Loucy (cell line): ENCODE measurements around the gene TRMO.

ENCODE experiments used
- CTCF ChIP-seq: fragments of 200-600 bp; sonication (generic); conservative IDR thresholded peaks from 2 replicates; pipeline ENCODE4 v1.5.1; 2014; ENCODE audit warnings: mild to moderate bottlenecking, antibody characterized with exemption, low read length
- EZH2phosphoT487 ChIP-seq: fragments of 200-600 bp; IDR thresholded peaks from 2 replicates; pipeline ENCODE4 v1.6.1; 2018; ENCODE audit warnings: antibody characterized with exemption, mild to moderate bottlenecking, moderate library complexity, borderline replicate concordance

GRCh38 chr9:97868859-97869258 lies 53.4 kb downstream of the TRMO start:
- no peak for TF ChIP-seq CTCF
- TF ChIP-seq EZH2phosphoT487 = no peak
